Umbilical cord (tissue), 2 donors: Measurements from ENCODE around the gene ALG9. TPM values are rescaled to one million over a fixed set of nuclear protein-coding genes. Genes with fewer than 3 reads are reported as not detected.
A peak's percentile ranks its signal among the peaks of the same experiment; 100 is the strongest.

ENCODE experiments used
- DNase-seq: peaks from one replicate; pipeline ENCODE4 v3.0.0-alpha.2; 2015; ENCODE audit warnings: low spot score
- total RNA-seq: library from RNA; depleted of rRNA; stranded (reverse); fragments of >200 nt; gene quantifications from one replicate; pipeline ENCODE4 v1.2.3, GENCODE V29; 2014; ENCODE audit warnings: low replicate concordance; ENCODE audit not compliant: insufficient read depth

ALG9 gene
- total RNA-seq, 1 donor from 2014 or later, result 54.7 TPM

DNA sequence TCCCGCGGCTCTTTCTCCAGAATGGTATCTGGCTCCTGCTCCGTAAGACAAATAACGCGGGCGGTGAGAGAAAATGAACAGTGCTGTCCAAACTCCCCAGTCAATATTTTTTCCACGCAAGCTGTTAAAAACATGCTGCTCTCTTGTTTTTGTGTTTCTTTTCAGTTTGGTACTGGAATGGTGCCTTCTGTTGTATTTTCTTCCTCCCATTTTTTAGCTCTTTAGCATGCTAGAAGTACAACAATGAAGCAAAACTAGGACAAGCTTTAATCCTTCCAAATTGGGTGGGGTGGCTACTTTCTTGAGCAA is 104.6 kb downstream of the ALG9 start:
- DNase-seq, result no peak

DNA sequence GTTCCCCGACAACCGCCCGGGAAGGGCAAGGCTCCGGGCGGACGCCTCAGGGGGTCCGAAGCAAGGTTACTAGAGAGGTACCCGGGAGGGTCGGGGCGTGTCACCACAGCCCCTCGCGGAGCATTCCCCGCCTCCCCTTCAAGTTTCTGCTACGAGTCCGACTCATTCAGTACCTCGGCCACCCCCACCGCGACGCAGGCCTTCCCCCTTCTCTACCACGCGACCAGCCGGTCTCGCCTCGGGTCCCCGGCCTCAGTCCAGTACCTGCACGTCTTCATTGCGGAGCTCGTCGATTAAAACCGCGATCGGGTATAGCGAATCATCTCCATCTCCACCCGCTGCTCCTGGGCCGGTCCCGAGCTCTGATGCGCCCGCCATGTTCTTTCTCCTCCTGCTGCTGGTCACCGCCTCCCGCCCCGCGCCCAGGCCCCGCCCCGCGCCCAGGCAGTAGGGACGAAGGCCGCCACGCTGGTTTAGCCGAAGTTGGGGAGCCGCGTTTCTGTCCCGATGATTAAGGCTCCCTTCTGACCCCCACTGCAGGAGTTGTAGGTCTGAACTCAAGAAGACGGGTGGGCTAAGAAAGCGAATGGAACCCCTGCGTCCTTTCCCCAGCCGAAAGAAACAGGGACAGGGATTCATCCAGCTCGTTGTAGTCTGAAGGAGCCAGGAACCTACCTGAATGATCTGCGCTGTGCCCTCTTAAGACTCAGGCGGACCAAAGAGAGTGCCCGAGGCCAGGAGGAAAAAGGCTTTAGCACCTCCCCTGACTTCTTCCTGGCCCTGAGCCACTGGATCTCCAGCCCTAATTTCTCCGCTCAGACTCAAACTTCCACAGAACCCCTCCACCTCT is 105.2 kb downstream of the ALG9 start, which contains the start of gene PPP2R1B:
PPP2R1B (minus strand) TSS at position 406 of the 850 bp plus-strand sequence; CDS start at position 378, 28 bp downstream.
- peak; percentile 84 for DNase-seq

DNA sequence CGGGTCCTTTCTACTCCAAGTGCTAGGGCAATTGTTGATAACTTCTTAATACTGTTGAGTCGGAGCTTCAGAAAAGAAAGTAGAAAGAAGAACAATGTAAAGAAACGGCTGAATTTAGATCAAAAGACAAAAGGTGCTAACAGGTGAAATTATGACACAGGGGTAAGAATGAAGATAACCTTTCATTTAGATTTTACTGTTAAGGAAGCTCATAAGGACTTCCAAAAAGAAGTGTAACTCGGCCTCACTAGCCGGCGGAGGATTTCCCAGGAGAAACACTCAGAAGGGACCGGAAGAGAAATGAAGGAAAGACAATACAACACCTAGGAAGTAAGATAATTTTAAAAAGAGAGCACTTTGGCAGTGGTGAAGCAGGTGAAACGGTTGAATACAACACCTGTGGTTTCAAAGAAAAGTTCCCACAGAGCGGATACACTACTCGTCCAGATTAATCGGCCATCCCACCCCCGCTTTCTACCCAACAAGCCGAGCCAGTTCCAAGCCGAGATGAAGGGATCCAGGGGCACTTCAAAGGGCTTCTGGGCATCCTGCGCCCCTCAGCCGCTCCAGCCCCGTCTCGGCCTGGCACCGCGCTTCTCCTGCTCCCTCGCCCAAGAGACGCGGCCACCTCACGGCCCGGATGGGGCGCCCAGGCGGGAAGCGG is 105.9 kb downstream of the ALG9 start:
- no peak for DNase-seq

DNA sequence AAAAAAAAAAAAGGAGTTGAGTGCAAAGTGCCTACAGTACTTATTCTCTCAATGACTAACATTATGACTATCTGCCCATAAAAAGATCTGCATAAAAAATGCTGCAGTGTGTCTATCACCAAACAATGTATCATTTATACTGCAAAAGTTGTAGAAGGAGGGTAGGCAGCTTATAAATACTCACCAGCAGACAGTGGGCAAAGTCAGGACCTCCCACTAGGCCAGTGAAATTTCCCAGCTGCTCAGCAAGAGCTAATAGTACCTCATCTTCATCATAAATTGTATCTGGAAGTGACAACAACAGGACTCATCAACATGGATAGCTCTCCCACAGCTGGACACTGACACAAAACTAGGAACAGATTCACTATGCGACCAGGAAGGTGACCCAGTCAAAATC is 106.8 kb downstream of the ALG9 start:
- DNase-seq, result no peak

DNA sequence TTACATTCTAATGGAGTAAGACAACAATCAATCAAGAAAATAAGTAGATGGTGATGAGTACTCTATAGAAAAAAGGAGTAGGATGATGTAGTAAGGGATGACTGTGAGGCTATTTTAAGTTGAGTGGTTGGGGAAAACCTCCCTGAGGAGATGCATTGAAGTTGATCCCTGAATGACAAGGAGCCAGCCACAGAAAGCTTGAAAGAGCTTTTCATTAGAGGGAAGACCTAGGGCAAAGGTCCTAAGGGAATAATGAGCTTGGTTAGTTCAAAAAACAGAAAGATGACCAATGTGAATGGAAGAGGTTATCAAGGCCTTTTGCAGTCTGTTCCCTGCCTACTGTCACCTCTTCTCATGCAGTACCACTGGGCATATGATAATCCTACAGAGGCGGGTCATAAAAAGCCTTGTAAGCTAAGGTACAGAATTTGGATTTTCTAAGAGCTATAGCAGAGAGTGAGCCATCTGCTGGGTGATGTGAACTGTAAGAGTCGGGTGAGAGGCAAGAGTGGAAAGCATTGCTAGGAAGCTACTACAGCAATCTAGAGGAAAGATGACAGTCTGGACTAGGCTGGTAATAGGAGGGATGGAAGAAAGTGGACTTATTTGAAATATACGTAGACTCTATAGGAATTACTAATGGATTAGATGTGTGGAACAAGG is 108.3 kb downstream of the ALG9 start:
- DNase-seq, result no peak

DNA sequence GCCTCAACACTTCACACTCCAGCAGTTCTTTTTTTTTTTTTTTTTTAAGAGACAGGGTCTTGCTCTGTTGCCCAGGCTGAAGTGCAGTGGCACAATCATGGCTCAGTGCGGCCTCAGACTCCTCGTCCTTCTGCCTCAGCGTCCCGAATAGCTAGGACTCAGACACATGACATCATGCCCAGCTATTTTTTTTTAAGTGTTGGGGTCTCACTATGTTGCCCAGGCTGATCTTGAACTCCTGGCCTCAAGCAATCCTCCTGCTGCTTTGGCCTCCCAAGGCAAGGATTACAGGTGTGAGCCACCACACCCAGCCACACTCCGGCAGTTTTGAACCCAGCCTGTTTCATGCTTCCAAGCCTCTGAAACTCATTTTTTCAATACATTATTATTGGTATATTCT is 108.9 kb downstream of the ALG9 start:
- DNase-seq, result no peak

DNA sequence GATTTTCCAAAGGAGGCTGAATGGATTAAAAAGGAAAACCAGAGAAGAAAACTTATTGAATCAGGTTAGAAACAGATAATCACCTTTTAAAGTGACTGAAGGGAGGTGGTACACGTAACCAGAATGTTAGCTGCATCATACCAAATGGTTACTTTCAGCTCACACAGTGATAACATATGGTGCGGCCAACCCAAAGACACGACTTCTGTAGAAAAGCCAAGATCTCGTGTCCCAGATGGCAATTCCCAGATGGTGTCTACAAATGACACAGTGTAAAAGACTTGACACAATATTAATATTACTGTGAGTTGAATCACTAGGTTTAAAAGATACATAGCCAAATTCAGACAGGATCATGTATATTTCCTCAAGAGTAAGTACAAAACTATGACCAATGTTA is 110.3 kb downstream of the ALG9 start:
- DNase-seq, result no peak

DNA sequence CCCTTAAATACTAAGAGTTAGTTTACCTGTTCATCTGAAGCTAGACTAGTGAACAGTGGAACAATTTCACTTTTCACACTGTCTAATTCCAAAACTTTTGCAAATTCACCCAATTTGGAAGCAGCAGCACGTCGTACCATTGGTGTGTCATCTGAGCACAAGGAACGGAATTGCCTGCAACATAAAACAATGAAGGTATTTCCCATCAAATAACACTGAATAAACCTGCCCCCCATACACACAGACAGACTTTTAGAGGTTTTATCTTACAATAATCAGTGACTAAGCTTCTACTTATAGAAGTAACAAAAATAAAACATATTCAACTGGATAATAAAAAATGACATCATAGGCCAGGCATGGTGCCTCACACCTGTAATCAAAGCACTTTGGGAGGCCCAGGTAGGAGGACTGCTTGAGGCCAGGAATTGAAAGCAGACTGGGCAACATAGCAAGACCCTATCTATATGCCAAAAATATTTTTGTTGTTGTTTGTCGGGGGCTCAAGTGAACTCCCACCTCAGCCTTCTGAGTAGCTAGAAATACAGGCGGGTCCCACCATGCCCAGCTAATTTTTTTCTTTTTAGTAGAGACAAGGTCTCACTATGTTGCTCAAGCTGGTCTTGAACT is 111.5 kb downstream of the ALG9 start:
- no peak for DNase-seq

DNA sequence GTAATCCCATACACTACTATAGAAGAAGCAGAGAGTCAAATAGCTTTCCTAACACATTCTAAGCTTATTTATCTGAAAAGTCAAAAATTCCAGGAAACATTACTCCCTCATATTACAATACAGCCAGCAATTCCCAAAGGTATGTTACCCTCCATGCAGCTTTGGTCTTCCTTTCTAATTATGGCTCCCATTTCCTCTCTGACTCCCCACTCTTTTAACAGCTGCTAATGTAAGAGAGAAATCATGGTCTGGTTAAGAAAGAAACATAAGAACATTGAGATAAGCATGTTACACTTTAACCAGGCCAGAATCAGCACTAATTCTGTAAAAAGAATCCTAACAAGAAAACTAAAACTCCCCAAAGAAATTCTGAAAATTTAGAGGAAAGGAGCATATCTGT is 112.0 kb downstream of the ALG9 start:
- no peak for DNase-seq

DNA sequence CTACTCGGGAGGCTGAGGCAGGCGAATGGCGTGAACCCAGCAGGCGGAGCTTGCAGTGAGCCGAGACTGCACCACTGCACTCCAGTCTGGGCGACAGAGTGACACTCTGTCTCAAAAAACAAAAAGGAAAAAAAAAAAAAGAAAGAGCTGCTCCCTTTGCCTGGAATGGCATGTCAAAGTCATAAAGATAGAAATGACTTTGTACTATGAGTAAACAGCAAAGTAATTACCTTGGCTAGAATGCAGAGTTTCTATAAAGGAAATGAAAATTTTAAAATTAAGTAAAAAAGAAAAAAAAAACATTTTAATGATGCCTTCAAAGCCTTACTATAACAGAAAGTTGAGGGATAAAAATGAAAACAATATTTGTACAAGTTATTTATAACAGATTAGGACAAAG is 115.3 kb downstream of the ALG9 start:
- no peak for DNase-seq

DNA sequence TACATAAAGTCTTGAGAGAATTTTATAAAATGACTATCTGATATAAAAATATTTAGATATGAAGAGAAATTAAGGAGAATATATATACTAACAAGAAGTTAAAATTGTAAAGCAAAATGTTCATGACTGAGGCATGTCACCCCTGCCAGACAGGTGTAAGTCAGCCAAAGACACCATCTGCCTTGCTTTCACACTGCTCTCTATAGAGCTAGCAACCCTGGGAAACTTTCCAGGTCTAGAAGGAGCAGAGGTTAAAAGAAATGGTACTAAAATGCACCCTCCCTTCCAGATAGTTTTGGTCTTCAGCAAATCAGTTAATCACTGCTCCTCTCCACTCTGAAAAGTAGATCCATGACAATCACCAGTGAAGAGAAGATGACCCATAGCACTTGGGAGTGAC is 121.7 kb downstream of the ALG9 start:
- no peak for DNase-seq

DNA sequence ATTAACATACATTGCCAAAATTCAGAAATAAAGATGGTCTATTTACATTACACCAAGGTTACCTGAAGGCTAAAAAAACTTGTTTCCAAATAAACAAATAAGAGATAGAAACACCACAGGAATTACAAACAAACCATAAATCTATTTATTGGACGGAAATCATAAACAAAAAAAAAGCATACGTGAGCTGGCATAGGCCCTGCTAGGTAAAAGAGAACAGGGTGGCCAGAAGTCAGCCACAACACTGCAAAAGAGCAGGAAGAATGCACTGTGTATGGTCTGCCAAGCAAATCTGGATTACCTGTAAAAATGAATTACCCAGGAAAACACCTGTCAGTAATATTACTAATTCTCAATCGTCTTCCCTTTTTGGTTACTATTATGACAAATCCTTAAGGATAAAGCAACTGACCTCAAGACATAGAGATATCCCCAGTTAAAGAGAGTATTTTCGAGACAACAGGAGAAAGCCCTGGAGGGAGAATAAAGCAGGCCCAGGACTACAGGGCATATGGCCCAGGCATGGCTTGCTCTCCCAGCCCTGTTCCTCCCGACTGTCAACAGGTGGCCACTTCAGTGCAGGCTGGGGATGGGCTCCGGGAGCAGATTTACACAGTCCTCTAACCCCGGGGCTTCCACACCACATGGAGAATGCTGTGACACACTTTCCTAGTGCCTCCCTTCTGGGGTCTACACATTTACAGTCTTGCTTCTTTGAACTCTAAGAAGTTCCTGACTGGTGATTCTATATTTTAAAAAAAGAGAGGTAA is 123.2 kb downstream of the ALG9 start:
- DNase-seq, result no peak

DNA sequence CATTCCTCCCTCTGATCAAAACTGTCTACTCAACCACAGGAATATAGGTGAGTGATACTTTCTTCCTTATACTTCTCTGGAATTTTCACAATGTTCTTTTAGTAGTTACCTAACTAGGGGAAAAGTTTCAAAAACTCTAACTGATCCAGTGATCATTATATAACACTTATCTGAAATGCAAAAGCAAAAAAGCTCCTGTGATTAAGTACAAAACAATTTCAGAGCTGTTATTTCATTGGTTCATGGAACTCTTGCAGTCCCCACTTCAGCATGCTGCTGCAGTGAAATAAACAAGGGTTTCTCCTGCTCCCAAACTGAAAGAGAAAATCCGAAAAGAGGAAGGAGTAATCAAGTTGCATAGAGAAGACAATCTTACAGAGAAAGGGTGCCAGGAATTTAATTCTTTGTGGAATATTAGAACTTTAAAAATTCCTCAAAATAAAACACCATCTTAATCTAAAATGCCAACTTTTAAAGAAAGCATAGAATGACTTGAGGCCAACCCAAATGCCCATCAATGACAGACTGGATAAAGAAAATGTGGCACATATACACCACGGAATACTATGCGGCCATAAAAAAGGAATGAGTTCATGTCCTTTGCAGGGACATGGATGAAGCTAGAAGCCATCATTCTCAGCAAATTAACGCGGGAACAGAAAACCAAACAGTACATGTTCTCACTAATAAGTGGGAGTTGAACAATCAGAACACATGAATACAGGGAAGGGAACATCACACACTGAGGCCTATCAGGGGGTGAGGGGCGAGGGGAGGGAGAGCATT is 125.5 kb downstream of the ALG9 start:
- no peak for DNase-seq

DNA sequence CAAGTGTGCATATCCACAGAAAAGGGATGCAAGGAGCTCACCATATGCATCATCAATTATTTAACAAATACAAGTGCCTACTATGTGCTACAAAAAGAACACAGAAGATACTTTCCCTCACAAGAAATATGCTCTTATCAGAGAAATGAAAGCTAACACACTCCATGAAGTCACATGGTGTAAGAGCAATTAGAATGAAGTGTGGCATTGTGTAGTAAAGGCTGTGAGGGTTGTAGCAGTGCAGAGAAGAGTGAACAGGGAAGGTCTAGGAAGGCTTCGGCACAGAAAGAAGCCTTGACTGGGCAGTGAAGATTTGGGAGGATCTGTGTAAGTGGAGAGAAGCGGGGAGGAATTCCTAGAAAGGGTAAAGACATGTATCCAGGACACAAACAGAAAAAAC is 127.7 kb downstream of the ALG9 start:
- DNase-seq, result no peak

DNA sequence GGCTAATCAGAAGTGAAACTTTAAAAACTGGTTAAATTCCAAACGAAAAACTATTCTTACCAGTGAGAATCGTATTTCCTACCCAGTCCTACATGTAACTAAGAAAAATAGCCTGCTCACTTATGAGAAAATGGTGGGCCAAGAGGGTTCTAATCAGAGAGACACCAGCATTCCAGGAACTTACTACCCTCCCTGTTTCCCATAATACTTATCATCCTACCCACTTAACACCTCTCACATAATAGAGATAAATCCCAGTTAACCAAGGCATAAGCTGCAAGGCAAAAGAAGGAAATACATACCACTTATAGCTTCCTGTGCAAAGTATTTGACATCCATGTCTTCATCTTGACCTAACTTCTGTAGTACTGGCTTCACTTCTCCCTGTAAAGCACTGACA is 129.6 kb downstream of the ALG9 start:
- DNase-seq, result no peak

DNA sequence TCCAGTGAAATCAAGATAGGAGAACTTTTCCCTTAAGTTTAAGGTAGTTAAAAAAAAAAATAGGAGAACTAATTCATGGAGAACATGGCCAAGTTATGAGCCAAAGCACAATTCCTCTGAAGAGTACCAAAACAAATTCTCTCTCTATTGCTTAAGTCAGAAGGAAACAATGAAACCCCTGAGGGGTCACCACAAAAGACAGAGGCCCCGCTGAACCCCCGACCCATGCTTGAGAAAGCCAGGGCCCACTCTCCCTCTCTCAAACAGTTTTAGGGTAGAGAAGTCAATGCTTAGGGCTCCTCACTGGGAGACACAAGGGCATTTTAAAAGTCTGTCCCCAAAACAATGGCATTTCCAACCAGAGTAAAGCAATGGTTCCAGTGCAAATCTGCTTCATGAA is 132.1 kb downstream of the ALG9 start:
- no peak for DNase-seq

DNA sequence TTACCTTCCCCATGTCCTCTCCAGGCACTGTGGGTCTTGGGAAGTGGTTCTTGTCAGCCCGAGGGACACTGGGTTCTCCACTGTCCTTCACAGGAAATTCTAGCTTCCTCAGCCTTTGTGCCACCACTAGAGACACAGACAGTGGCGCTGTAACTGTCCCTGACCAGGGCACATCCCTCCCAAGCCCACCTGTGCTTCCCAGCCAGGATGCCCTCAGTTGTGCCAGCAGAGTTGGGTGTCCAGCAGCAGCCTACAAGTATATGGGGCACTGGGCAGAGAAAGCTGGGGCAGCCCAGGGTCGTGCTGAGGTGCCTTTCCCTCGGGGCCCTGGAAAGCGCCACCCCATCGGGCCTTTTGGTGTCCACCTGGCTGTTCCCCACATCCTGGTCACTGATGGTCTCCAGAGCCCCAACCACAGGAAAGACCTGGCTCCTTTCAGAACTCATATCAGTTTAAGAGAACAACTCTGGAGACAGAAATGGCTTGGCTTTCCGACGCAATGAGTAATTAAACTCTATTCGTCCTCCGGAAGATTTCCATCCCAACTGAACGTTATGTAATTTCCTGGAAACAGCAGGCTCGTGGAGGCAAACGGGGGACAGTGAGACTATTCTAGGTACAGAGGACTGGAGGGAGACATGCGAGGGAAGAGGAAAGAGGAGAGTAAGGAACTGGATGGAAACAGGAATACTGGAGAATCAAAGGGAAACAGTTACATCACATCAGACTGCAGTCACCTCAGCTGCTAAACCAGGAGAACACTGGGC is 133.8 kb downstream of the ALG9 start:
- DNase-seq, result no peak

DNA sequence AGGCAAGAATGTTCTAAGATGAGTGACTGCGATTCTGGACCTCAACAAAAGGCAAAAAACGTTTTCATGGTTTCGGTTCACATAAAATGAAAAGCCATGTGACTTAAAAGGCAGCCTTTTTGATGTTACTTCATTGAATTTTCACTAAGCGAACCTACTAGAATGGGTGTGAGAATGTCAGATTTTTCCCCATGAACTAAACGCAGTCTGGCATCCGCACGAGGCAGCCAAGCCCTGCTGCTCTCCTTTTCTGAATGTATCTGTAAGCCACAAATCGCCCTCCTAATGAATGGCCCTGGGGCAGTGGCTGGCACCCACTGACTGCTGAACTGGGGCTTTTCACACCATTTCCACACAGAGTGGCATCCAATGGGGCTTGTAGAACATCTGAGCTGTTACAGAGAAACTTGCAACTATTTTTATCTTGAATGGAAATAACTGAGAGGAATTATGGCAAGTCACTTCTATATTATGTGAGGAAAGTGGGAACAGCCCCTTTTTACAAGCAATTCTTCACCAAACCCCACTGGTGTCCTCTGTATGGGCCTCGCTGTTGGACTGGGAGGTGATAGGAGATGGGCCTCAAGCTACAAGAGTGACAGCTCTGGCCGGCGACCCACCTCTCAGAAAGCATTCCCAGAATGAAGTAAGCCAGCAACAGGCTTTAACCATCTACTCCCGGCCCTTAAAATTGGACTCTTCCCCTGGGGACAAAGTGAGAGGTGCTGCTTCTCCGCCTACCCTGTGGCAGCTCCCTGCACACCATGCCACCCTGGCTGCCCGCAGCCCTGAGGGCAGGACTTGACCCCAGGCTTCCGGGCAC is 134.5 kb downstream of the ALG9 start:
- peak; percentile 11 for DNase-seq
